ENCODE measurements around the gene GABRB1. TPM values are rescaled to one million over a fixed set of nuclear protein-coding genes. Genes with fewer than 3 reads are reported as not detected.

The GABRB1 gene
- total and polyA plus RNA-seq, 2 experiments from 2014 or later, result 0.26 to 0.97 TPM

- Mint-ChIP-seq H3K27ac (no peak overlapping the region), H3K36me3 (ENCODE audit: low read depth) (no peaks in the 10 kb centered on the region), H3K4me3 (no peak overlapping the region), H3K27me3 (ENCODE audit: insufficient read depth, low read depth, poor library complexity) (no peaks in the 10 kb centered on the region), H3K4me1 (peaks cover 7% of the 10 kb centered on the region), H3K9me3 (no peaks in the 10 kb centered on the region)
- Histone ChIP-seq H3K4me3 (no peak overlapping the region), H3K27me3 (ENCODE audit: insufficient read depth) (no peaks in the 10 kb centered on the region), H3F3A (replicated peaks; ENCODE audit: low read depth) (no peaks in the 10 kb centered on the region), H2AFZ (no peak overlapping the region), H3K4me2 (no peak overlapping the region), H3K36me3 (ENCODE audit: insufficient read depth) (no peaks in the 10 kb centered on the region), H3K4me1 (ENCODE audit: insufficient read depth) (no peaks in the 10 kb centered on the region), H3K79me2 (replicated peaks; ENCODE audit: insufficient read depth) (no peaks in the 10 kb centered on the region), H3K27ac (ENCODE audit: low read depth) (no peak overlapping the region), H4K20me1 (replicated peaks; ENCODE audit: insufficient read depth) (no peaks in the 10 kb centered on the region), H3K9me2 (ENCODE audit: insufficient read depth) (no peaks in the 10 kb centered on the region)
- DNase-seq (ENCODE audit: low spot score), result no peak
- TF ChIP-seq STAT1 (IDR thresholded peaks at IDR 0.05; ENCODE audit: unreplicated experiment) (no peak), EZH2 (IDR thresholded peaks at IDR 0.05; ENCODE audit: low read depth, unreplicated experiment) (no peak), ETS1 (IDR thresholded peaks at IDR 0.05) (no peak), CREB1 (CRISPR knock-in tag; IDR thresholded peaks at IDR 0.05; ENCODE audit: low read depth) (no peak), EZH2phosphoT487 (IDR thresholded peaks at IDR 0.05; ENCODE audit: unreplicated experiment) (no peak), NANOG (IDR thresholded peaks at IDR 0.05; ENCODE audit: borderline replicate concordance) (no peak), JUNB (IDR thresholded peaks at IDR 0.05; ENCODE audit: unreplicated experiment) (no peak), POLR2AphosphoS5 (IDR thresholded peaks at IDR 0.05; ENCODE audit: low read depth) (no peak), ZNF331 (CRISPR knock-in tag; IDR thresholded peaks at IDR 0.05; ENCODE audit: low read depth) (no peak), ZNF462 (CRISPR knock-in tag; IDR thresholded peaks at IDR 0.05) (no peak), ZNF114 (CRISPR knock-in tag; IDR thresholded peaks at IDR 0.05) (no peak)
- TF ChIP-seq, protein P1, sequence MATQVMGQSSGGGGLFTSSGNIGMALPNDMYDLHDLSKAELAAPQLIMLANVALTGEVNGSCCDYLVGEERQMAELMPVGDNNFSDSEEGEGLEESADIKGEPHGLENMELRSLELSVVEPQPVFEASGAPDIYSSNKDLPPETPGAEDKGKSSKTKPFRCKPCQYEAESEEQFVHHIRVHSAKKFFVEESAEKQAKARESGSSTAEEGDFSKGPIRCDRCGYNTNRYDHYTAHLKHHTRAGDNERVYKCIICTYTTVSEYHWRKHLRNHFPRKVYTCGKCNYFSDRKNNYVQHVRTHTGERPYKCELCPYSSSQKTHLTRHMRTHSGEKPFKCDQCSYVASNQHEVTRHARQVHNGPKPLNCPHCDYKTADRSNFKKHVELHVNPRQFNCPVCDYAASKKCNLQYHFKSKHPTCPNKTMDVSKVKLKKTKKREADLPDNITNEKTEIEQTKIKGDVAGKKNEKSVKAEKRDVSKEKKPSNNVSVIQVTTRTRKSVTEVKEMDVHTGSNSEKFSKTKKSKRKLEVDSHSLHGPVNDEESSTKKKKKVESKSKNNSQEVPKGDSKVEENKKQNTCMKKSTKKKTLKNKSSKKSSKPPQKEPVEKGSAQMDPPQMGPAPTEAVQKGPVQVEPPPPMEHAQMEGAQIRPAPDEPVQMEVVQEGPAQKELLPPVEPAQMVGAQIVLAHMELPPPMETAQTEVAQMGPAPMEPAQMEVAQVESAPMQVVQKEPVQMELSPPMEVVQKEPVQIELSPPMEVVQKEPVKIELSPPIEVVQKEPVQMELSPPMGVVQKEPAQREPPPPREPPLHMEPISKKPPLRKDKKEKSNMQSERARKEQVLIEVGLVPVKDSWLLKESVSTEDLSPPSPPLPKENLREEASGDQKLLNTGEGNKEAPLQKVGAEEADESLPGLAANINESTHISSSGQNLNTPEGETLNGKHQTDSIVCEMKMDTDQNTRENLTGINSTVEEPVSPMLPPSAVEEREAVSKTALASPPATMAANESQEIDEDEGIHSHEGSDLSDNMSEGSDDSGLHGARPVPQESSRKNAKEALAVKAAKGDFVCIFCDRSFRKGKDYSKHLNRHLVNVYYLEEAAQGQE (IDR thresholded peaks at IDR 0.05; ENCODE audit: unreplicated experiment), result no peak
- TF ChIP-seq, protein P2, sequence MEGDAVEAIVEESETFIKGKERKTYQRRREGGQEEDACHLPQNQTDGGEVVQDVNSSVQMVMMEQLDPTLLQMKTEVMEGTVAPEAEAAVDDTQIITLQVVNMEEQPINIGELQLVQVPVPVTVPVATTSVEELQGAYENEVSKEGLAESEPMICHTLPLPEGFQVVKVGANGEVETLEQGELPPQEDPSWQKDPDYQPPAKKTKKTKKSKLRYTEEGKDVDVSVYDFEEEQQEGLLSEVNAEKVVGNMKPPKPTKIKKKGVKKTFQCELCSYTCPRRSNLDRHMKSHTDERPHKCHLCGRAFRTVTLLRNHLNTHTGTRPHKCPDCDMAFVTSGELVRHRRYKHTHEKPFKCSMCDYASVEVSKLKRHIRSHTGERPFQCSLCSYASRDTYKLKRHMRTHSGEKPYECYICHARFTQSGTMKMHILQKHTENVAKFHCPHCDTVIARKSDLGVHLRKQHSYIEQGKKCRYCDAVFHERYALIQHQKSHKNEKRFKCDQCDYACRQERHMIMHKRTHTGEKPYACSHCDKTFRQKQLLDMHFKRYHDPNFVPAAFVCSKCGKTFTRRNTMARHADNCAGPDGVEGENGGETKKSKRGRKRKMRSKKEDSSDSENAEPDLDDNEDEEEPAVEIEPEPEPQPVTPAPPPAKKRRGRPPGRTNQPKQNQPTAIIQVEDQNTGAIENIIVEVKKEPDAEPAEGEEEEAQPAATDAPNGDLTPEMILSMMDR (conservative IDR thresholded peaks at IDR 0.05; ENCODE audit: low read depth in 2 of 2), result no peak
- ATAC-seq, result no peak
Measured at GRCh38 chr4:47468706-47469365, 437.5 kb downstream of the GABRB1 start.

Measured in GM23338 (cell line).